ENCODE measurements around the gene RPS18.

Gene RPS18

DNA sequence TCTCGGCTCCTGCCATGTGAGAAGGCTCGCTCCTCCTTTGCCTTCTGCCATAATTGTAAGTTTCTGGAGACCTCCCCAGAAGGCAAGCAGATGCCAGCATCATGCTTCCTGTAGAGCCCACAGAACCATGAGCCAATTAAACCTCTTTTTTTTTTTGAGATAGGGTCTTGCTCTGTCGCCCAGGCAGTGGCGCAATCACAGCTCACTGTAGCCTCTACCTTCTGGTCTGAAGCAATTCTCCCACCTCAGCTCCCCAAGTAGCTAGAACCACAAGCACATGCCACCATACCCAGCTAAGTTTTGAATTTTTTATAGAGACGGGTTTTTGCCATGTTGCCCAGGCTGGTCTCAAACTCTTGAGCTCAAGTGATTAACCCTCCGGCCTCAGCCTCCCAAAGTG is 35.0 kb upstream of the RPS18 start:
- no peak for TF ChIP-seq EZH2phosphoT487 (IDR thresholded peaks at IDR 0.05; ENCODE audit: borderline replicate concordance, low read length)
- TF ChIP-seq, protein P1, sequence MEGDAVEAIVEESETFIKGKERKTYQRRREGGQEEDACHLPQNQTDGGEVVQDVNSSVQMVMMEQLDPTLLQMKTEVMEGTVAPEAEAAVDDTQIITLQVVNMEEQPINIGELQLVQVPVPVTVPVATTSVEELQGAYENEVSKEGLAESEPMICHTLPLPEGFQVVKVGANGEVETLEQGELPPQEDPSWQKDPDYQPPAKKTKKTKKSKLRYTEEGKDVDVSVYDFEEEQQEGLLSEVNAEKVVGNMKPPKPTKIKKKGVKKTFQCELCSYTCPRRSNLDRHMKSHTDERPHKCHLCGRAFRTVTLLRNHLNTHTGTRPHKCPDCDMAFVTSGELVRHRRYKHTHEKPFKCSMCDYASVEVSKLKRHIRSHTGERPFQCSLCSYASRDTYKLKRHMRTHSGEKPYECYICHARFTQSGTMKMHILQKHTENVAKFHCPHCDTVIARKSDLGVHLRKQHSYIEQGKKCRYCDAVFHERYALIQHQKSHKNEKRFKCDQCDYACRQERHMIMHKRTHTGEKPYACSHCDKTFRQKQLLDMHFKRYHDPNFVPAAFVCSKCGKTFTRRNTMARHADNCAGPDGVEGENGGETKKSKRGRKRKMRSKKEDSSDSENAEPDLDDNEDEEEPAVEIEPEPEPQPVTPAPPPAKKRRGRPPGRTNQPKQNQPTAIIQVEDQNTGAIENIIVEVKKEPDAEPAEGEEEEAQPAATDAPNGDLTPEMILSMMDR (IDR thresholded peaks at IDR 0.05; ENCODE audit: low read depth, low read length, poor library complexity, severe bottlenecking) = no peak
- Histone ChIP-seq H3K36me3 (ENCODE audit: control insufficient read depth, low read length) (no peaks in the 10 kb centered on the region), H3K4me1 (ENCODE audit: control insufficient read depth, low read length) (no peaks in the 10 kb centered on the region), H3K79me2 (ENCODE audit: control insufficient read depth, low read length) (no peaks in the 10 kb centered on the region), H4K20me1 (ENCODE audit: control insufficient read depth, insufficient read depth, low read depth, low read length) (no peaks in the 10 kb centered on the region), H3K4me3 (ENCODE audit: low read length) (no peak overlapping the region), H3K4me2 (ENCODE audit: low read length) (no peak overlapping the region), H3K9me3 (ENCODE audit: control insufficient read depth, insufficient read depth, low read length) (no peaks in the 10 kb centered on the region), H3F3A (ENCODE audit: control insufficient read depth, insufficient read depth) (no peaks in the 10 kb centered on the region), H3K27me3 (ENCODE audit: control insufficient read depth, low read length) (peaks cover 37% of the 10 kb centered on the region), H3K9me2 (replicated peaks; ENCODE audit: control insufficient read depth, low read length) (no peaks in the 10 kb centered on the region), H3K27ac (ENCODE audit: low read depth, low read length) (no peak overlapping the region)

DNA sequence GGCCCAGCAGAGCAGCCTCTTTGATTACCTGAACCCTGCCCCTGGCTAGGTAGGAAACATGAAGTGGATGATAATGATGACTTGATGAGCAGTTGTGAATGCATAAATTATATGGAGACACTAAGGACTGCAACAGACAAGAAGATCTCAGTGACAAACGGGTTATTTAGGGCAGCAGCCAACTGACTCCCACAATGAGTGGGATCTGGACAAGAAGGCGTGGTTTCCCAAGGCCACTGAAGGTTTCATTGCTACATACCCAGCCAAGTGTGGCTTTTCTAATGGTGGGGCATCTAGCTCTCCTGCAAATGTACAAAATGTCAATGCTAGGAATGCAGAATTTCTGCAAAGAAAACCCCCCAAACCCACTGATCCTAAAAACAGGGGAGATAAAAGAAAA is 34.1 kb upstream of the RPS18 start:
- Histone ChIP-seq H3K27me3 (ENCODE audit: control insufficient read depth, low read length) (peaks cover 42% of the 10 kb centered on the region), H3K4me1 (ENCODE audit: control insufficient read depth, low read length) (no peaks in the 10 kb centered on the region), H4K20me1 (ENCODE audit: control insufficient read depth, insufficient read depth, low read depth, low read length) (no peaks in the 10 kb centered on the region), H3K79me2 (ENCODE audit: control insufficient read depth, low read length) (no peaks in the 10 kb centered on the region), H3K9me3 (ENCODE audit: control insufficient read depth, insufficient read depth, low read length) (no peaks in the 10 kb centered on the region), H3K4me2 (ENCODE audit: low read length) (no peak overlapping the region), H3K36me3 (ENCODE audit: control insufficient read depth, low read length) (no peaks in the 10 kb centered on the region), H3K4me3 (ENCODE audit: low read length) (no peak overlapping the region), H3K27ac (ENCODE audit: low read depth, low read length) (no peak overlapping the region), H3F3A (ENCODE audit: control insufficient read depth, insufficient read depth) (no peaks in the 10 kb centered on the region), H3K9me2 (replicated peaks; ENCODE audit: control insufficient read depth, low read length) (no peaks in the 10 kb centered on the region)
- TF ChIP-seq EZH2phosphoT487 (IDR thresholded peaks at IDR 0.05; ENCODE audit: borderline replicate concordance, low read length) = no peak
- TF ChIP-seq, protein P1 (IDR thresholded peaks at IDR 0.05; ENCODE audit: low read depth, low read length, poor library complexity, severe bottlenecking) = no peak

DNA sequence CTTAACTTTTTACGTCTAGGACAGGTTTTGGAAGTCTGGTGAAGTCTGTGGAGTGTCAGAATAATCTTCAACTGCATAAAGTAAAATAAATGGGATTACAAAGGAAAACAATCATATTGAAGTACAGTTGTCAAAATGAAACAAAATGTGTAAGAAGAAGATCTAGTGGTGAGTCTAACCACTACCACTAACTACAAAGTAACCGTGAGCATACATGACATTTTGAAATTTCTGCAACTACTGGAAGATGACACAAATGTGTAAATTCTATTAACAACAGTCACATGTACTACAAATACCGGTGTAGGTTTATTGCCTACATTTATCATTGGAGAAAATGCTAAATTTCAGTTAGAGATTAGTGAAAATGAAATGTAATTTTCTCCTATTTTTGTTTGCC is 29.9 kb upstream of the RPS18 start:
- Histone ChIP-seq H3K79me2 (ENCODE audit: control insufficient read depth, low read length) (no peaks in the 10 kb centered on the region), H3K4me2 (ENCODE audit: low read length) (no peak overlapping the region), H3K27me3 (ENCODE audit: control insufficient read depth, low read length) (peaks cover 28% of the 10 kb centered on the region), H3K4me1 (ENCODE audit: control insufficient read depth, low read length) (no peaks in the 10 kb centered on the region), H3F3A (ENCODE audit: control insufficient read depth, insufficient read depth) (0 out of 2 replicates have a peak, but pooled peaks cover 2% of the 10 kb centered on the region), H4K20me1 (ENCODE audit: control insufficient read depth, insufficient read depth, low read depth, low read length) (no peaks in the 10 kb centered on the region), H3K4me3 (ENCODE audit: low read length) (no peak overlapping the region), H3K36me3 (ENCODE audit: control insufficient read depth, low read length) (no peaks in the 10 kb centered on the region), H3K9me2 (replicated peaks; ENCODE audit: control insufficient read depth, low read length) (no peaks in the 10 kb centered on the region), H3K27ac (ENCODE audit: low read depth, low read length) (no peak overlapping the region), H3K9me3 (ENCODE audit: control insufficient read depth, insufficient read depth, low read length) (no peaks in the 10 kb centered on the region)
- TF ChIP-seq, protein P1 (IDR thresholded peaks at IDR 0.05; ENCODE audit: low read depth, low read length, poor library complexity, severe bottlenecking) = no peak
- no peak for TF ChIP-seq EZH2phosphoT487 (IDR thresholded peaks at IDR 0.05; ENCODE audit: borderline replicate concordance, low read length)

Measured in DOHH2 (cell line).